ENCODE measurements around the gene NEK4. TPM values are rescaled to one million over a fixed set of nuclear protein-coding genes. Genes with fewer than 3 reads are reported as not detected.

The NEK4 gene
- total RNA-seq, 1 experiment from 2014 or later: 33.8 TPM

DNA sequence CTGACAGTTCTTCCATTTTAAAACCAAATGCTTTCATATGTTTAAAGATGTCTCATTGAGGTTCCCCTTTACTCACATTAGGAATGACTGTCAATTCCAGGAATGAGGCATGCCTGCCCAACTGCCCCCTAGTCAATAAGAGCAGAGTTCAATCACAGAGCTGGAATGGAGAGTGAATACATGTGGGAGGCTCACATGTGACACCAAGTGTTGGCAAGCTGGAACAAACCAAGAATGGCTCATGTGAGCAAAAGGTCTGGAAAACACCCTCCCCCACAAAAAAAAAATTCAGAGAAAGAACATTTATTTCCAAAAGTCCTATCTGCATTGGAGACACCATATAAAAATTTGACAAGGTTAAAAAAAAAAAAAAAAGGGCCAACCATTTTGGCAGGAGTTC is 88.7 kb downstream of the NEK4 start:
- intact Hi-C loops (cut with micrococcal nuclease; ENCODE audit: unreplicated experiment): loop anchor here (5.0 to 10.0 kb wide), 2 partner anchors 147 to 255 kb away; partner anchors contain the start of genes NT5DC2 and UQCC5
- peaks cover 59% of the 10 kb centered on the region for H3K36me3 Mint-ChIP-seq (ENCODE audit: insufficient read depth, unreplicated experiment)
- no TSS peak for BruUV-seq (replicated peaks)
- TF ChIP-seq, protein P1, sequence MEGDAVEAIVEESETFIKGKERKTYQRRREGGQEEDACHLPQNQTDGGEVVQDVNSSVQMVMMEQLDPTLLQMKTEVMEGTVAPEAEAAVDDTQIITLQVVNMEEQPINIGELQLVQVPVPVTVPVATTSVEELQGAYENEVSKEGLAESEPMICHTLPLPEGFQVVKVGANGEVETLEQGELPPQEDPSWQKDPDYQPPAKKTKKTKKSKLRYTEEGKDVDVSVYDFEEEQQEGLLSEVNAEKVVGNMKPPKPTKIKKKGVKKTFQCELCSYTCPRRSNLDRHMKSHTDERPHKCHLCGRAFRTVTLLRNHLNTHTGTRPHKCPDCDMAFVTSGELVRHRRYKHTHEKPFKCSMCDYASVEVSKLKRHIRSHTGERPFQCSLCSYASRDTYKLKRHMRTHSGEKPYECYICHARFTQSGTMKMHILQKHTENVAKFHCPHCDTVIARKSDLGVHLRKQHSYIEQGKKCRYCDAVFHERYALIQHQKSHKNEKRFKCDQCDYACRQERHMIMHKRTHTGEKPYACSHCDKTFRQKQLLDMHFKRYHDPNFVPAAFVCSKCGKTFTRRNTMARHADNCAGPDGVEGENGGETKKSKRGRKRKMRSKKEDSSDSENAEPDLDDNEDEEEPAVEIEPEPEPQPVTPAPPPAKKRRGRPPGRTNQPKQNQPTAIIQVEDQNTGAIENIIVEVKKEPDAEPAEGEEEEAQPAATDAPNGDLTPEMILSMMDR (IDR thresholded peaks at IDR 0.05; ENCODE audit: unreplicated experiment): no peak
- CTCF ChIA-PET: interaction anchor here (0.6 kb wide), 1 partner anchor 113 kb away, joined by 5 read pairs; no protein-coding TSS in a partner anchor
- DNase-seq: peak; percentile 34
- H3K4me3 Mint-ChIP-seq (ENCODE audit: low read depth, unreplicated experiment): no peak overlapping the region
- H3K4me1 Mint-ChIP-seq (ENCODE audit: low read depth, unreplicated experiment): peaks cover 31% of the 10 kb centered on the region
- no peaks in the 10 kb centered on the region for H3K9me3 Mint-ChIP-seq (ENCODE audit: low read depth, unreplicated experiment)
- peak overlapping the region; percentile 19 for H3K27ac Mint-ChIP-seq (ENCODE audit: unreplicated experiment)
- H3K27me3 Mint-ChIP-seq (ENCODE audit: unreplicated experiment): no peaks in the 10 kb centered on the region

DNA sequence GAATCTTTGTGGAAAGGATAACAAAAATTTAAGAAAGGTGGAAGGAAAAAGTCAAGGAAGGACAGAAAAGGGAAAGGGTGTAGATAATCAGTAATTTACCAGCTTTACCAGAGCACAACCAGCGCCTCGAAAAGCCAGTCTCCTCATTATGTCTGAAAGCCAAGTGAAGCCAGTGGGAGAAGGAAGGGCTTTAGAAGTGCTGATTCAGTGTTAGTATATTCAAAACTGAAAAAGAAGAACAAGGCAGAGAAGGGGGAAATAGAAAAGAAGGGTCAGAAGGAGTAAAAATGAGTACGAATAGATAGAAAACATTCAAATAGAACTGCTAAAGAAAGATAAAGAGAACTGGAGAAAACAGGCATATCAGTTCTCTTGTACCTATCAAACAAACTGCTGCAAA is 89.1 kb downstream of the NEK4 start:
- Mint-ChIP-seq H3K9me3 (ENCODE audit: low read depth, unreplicated experiment) (no peaks in the 10 kb centered on the region), H3K4me1 (ENCODE audit: low read depth, unreplicated experiment) (peaks cover 31% of the 10 kb centered on the region), H3K27me3 (ENCODE audit: unreplicated experiment) (no peaks in the 10 kb centered on the region), H3K27ac (ENCODE audit: unreplicated experiment) (peak overlapping the region; percentile 19), H3K4me3 (ENCODE audit: low read depth, unreplicated experiment) (no peak overlapping the region), H3K36me3 (ENCODE audit: insufficient read depth, unreplicated experiment) (peaks cover 59% of the 10 kb centered on the region)
- no TSS peak for BruUV-seq (replicated peaks)
- intact Hi-C loops (cut with micrococcal nuclease; ENCODE audit: unreplicated experiment): loop anchor here (5.0 to 10.0 kb wide), 2 partner anchors 147 to 254 kb away; partner anchors contain the start of genes NT5DC2 and UQCC5
- CTCF ChIA-PET: no interaction called here
- TF ChIP-seq, protein P1 (IDR thresholded peaks at IDR 0.05; ENCODE audit: unreplicated experiment): no peak
- no peak for DNase-seq

DNA sequence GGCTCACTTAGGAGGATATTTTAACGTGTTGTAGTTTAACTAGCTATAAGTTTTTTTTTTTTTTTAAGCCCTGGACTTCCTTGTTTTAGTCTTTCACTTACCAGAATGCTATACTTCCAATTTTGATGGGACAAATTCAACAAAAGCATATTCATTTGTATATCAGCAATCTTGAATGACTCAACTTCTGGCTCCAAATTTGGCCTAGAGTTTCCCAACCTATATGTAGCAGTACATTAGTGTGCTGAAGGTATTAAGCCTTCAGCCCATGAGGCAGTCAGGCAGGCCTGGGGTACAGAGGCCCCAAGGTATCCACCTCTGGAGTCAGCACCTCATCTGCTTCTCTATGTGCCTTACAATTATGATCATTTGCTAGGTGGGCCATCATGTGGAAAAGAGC is 90.9 kb downstream of the NEK4 start:
- Mint-ChIP-seq H3K27me3 (ENCODE audit: unreplicated experiment) (no peaks in the 10 kb centered on the region), H3K4me3 (ENCODE audit: low read depth, unreplicated experiment) (no peak overlapping the region), H3K27ac (ENCODE audit: unreplicated experiment) (peak overlapping the region; percentile 66), H3K36me3 (ENCODE audit: insufficient read depth, unreplicated experiment) (peaks cover 45% of the 10 kb centered on the region), H3K9me3 (ENCODE audit: low read depth, unreplicated experiment) (no peaks in the 10 kb centered on the region), H3K4me1 (ENCODE audit: low read depth, unreplicated experiment) (peaks cover 31% of the 10 kb centered on the region)
- TF ChIP-seq, protein P1 (IDR thresholded peaks at IDR 0.05; ENCODE audit: unreplicated experiment): no peak
- intact Hi-C loops (cut with micrococcal nuclease; ENCODE audit: unreplicated experiment): loop anchor here (5.0 to 10.0 kb wide), 2 partner anchors 145 to 253 kb away; partner anchors contain the start of genes NT5DC2 and UQCC5
- CTCF ChIA-PET: interaction anchor here (0.6 to 1.3 kb wide), 3 partner anchors 9 to 127 kb away, joined by 3 to 5 read pairs (median 3); no protein-coding TSS in a partner anchor
- no TSS peak for BruUV-seq (replicated peaks)
- DNase-seq: no peak

DNA sequence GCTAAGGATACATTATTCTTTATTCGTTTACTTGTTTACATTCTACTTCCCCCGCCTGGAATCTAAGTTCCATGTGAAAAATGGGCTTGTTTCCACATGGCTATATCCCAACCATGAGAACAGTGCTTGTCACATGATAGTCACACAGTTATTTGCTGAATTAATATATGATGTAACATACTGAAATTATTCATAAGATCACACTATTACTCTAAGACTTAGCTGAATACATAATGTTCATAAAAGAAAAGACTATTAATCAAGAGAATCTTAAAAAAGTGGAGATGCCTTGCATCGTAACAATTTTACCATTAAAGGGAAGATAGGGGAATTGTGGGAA is 91.6 kb downstream of the NEK4 start:
- H3K27me3 Mint-ChIP-seq (ENCODE audit: unreplicated experiment): no peaks in the 10 kb centered on the region
- no peak overlapping the region for H3K4me3 Mint-ChIP-seq (ENCODE audit: low read depth, unreplicated experiment)
- BruUV-seq (replicated peaks): no TSS peak
- DNase-seq: no peak
- TF ChIP-seq, protein P1 (IDR thresholded peaks at IDR 0.05; ENCODE audit: unreplicated experiment): no peak
- H3K4me1 Mint-ChIP-seq (ENCODE audit: low read depth, unreplicated experiment): peaks cover 31% of the 10 kb centered on the region
- peak overlapping the region; percentile 79 for H3K27ac Mint-ChIP-seq (ENCODE audit: unreplicated experiment)
- peaks cover 41% of the 10 kb centered on the region for H3K36me3 Mint-ChIP-seq (ENCODE audit: insufficient read depth, unreplicated experiment)
- no peaks in the 10 kb centered on the region for H3K9me3 Mint-ChIP-seq (ENCODE audit: low read depth, unreplicated experiment)
- CTCF ChIA-PET: interaction anchor here (0.6 to 1.3 kb wide), 3 partner anchors 9 to 127 kb away, joined by 3 to 5 read pairs (median 3); no protein-coding TSS in a partner anchor
- intact Hi-C loops (cut with micrococcal nuclease; ENCODE audit: unreplicated experiment): no loop called here

Data from Calu3 (cell line).